ENCODE measurements around the gene IFIT1.
"Not testable (repeated sequence)": the region's sequence is repeated elsewhere in the genome, so short reads cannot be mapped to it uniquely, and the experiment has no call there.

IFIT1 gene

GRCh38 chr10:89368129-89368528 lies 24.3 kb upstream of the IFIT1 start:
- no peak for DNase-seq

GRCh38 chr10:89369156-89370105 lies 23.0 kb upstream of the IFIT1 start:
- DNase-seq = no peak

- no peak for DNase-seq
These were observed 21.3 kb upstream of the IFIT1 start for GRCh38 chr10:89371079-89371478.

GRCh38 chr10:89371987-89372386 lies 20.4 kb upstream of the IFIT1 start:
- DNase-seq = no peak

- no peak for DNase-seq
These were observed 18.3 kb upstream of the IFIT1 start for GRCh38 chr10:89373916-89374711.

GRCh38 chr10:89374713-89375141 lies 17.7 kb upstream of the IFIT1 start:
- DNase-seq = no peak

GRCh38 chr10:89377705-89378637 lies 14.5 kb upstream of the IFIT1 start, which contains the start of gene IFIT1B:
IFIT1B (plus strand) TSS chr10:89378056; CDS start chr10:89378136, 80 bp downstream.
- no peak for DNase-seq

GRCh38 chr10:89379103-89379502 lies 13.3 kb upstream of the IFIT1 start:
- no peak for DNase-seq

- DNase-seq = no peak
These were observed 9.7 kb upstream of the IFIT1 start for GRCh38 chr10:89382757-89383156.

GRCh38 chr10:89384474-89385340 lies 7.7 kb upstream of the IFIT1 start:
- no peak for DNase-seq

- DNase-seq = no peak
These were observed 3.6 kb upstream of the IFIT1 start for GRCh38 chr10:89388806-89389205.

- no peak for DNase-seq
These were observed 3.2 kb upstream of the IFIT1 start for GRCh38 chr10:89389254-89389653.

GRCh38 chr10:89390476-89391225 lies 1.8 kb upstream of the IFIT1 start:
- no peak for DNase-seq

- not testable (repeated sequence) for DNase-seq
These were observed 1.2 kb upstream of the IFIT1 start for GRCh38 chr10:89391226-89391576.

- DNase-seq = no peak
These were observed 551 bp downstream of the IFIT1 start for GRCh38 chr10:89392974-89393373.

- DNase-seq = no peak
These were observed 1.5 kb downstream of the IFIT1 start for GRCh38 chr10:89393898-89394297.

GRCh38 chr10:89395141-89395540 lies 2.7 kb downstream of the IFIT1 start:
- DNase-seq = no peak

GRCh38 chr10:89398003-89398749 lies 5.8 kb downstream of the IFIT1 start:
- no peak for DNase-seq

- no peak for DNase-seq
These were observed 7.5 kb downstream of the IFIT1 start for GRCh38 chr10:89399956-89400355.

- DNase-seq = no peak
These were observed 10.6 kb downstream of the IFIT1 start for GRCh38 chr10:89403043-89403442.

Data from activated naive CD4-positive, alpha-beta T cell treated with anti-CD3 and anti-CD28 coated beads, Interleukin-2, amount 50 U/mL, for 16 hours (primary cell).